GM12878 (cell line): ENCODE measurements around the gene DCC. TPM values are rescaled to one million over a fixed set of nuclear protein-coding genes. Genes with fewer than 3 reads are reported as not detected.

ENCODE experiments used
- ATAC-seq: fragments of 200-7000 bp; cut with Tn5 transposase; 3 replicates; pipeline ENCODE4 v1.9.1; 2020; ENCODE audit warnings: mild to moderate bottlenecking, moderate library complexity
- BruUV-seq: library from RNA; stranded (reverse); fragments of 400-500 nt; replicated peaks from 2 replicates; lab custom pipeline; 2021; lab: Mats Ljungman, UMichigan
- CTCF ChIA-PET: fragments of 300-600 bp; sonication (Branson Sonifier 250); formaldehyde crosslinking; extraction: SDS; loops from one replicate; lab custom pipeline; 2021; ENCODE audit warnings: inconsistent platforms; lab: Yijun Ruan, JAX
- POLR2A ChIA-PET: fragments of 350-600 bp; formaldehyde crosslinking; extraction: SDS; loops from one replicate; lab custom pipeline; 2021; ENCODE audit warnings: inconsistent platforms; lab: Charles Lee
- RAD21 ChIA-PET: fragments of 300-600 bp; sonication (Branson Sonifier 250); formaldehyde crosslinking; loops from one replicate; lab custom pipeline; 2023; ENCODE audit warnings: antibody characterized with exemption; ENCODE audit not compliant: unreplicated experiment; lab: Charles Lee
- SMC1A ChIA-PET: fragments of 300-600 bp; sonication (Branson Sonifier 250); formaldehyde crosslinking; loops from one replicate; lab custom pipeline; 2023; ENCODE audit not compliant: unreplicated experiment, uncharacterized antibody; lab: Charles Lee
- DNase-seq: peaks from one replicate; pipeline ENCODE4 v3.0.0-alpha.2; 2011; ENCODE audit warnings: low read depth, low spot score
- FAIRE-seq: peaks from 3 replicates; lab custom pipeline; 2011; peaks lifted over from hg19 to GRCh38; lab: Jason Lieb, UNC
- H2AFZ ChIP-seq: 2 replicates; pipeline ENCODE4 v1.6.0; 2011; ENCODE audit warnings: low read depth, low read length, control low read depth; ENCODE audit not compliant: control insufficient read depth
- H3K27ac ChIP-seq: 2 replicates; pipeline ENCODE4 v1.5.1; 2011; ENCODE audit warnings: control low read depth; ENCODE audit not compliant: control insufficient read depth, insufficient read depth
- H3K27me3 ChIP-seq, 2 experiments: replicated peaks in 1 of 2; 2 replicates each; pipeline versions ENCODE4 v1.6.0 to v1.6.1; 2011; ENCODE audit warnings: low read length in 1 of 2; ENCODE audit not compliant: control insufficient read depth in 2 of 2, insufficient read depth in 2 of 2
- H3K36me3 ChIP-seq, 2 experiments: 2 replicates each; pipeline ENCODE4 v1.5.1; 2011; ENCODE audit warnings: low read length in 1 of 2; ENCODE audit not compliant: control insufficient read depth in 2 of 2, insufficient read depth in 2 of 2
- H3K4me1 ChIP-seq: 2 replicates; pipeline ENCODE4 v1.6.1; 2011; ENCODE audit warnings: mild to moderate bottlenecking, low read length, moderate library complexity, mixed read lengths; ENCODE audit not compliant: control insufficient read depth, insufficient read depth
- H3K4me2 ChIP-seq: 2 replicates; pipeline ENCODE4 v1.6.0; 2011; ENCODE audit warnings: control low read depth; ENCODE audit not compliant: control insufficient read depth, insufficient read depth
- H3K4me3 ChIP-seq: fragments of 200-600 bp; sonication (generic); 2 replicates; pipeline ENCODE4 v1.5.1; 2016
- H3K79me2 ChIP-seq: 2 replicates; pipeline ENCODE4 v1.6.0; 2011; ENCODE audit warnings: low read length; ENCODE audit not compliant: control insufficient read depth, insufficient read depth
- H3K9ac ChIP-seq: 2 replicates; pipeline ENCODE4 v1.8.0; 2011; ENCODE audit warnings: low read length, control low read depth, mixed read lengths; ENCODE audit not compliant: control insufficient read depth, insufficient read depth
- H3K9me3 ChIP-seq: replicated peaks from 3 replicates; pipeline ENCODE4 v1.5.1; 2011; ENCODE audit warnings: mild to moderate bottlenecking, low read length; ENCODE audit not compliant: control insufficient read depth, insufficient read depth
- H4K20me1 ChIP-seq: 2 replicates; pipeline ENCODE4 v1.6.0; 2011; ENCODE audit not compliant: control insufficient read depth, insufficient read depth
- IRF4 ChIP-seq: IDR thresholded peaks from 2 replicates; pipeline ENCODE4 v1.6.1; 2011; ENCODE audit warnings: low read depth, low read length
- LARP7 ChIP-seq: fragments of 450-650 bp; IDR thresholded peaks from 2 replicates; pipeline ENCODE4 v1.6.1; 2017; ENCODE audit warnings: mild to moderate bottlenecking
- NBN ChIP-seq: fragments of 450-650 bp; IDR thresholded peaks from 2 replicates; pipeline ENCODE4 v1.6.1; 2016
- RUNX3 ChIP-seq: IDR thresholded peaks from 2 replicates; pipeline ENCODE4 v1.6.1; 2012; ENCODE audit warnings: low read length, inconsistent platforms
- WGBS: methylation state at CpG from one replicate; pipeline ENCODE4 v1.1.6; 2016; ENCODE audit warnings: low lambda C conversion rate; ENCODE audit not compliant: insufficient replicate concordance, insufficient coverage; ENCODE audit errors: missing lambda C conversion rate; 5-methylcytosine and 5-hydroxymethylcytosine counted together
- in situ Hi-C: fragments of 300-500 bp; cut with MboI; formaldehyde crosslinking; loops from 9 replicates; pipeline ENCODE4 v1.14.3; 2018; ENCODE audit warnings: mixed read lengths
- intact Hi-C: fragments of 100-400 bp; cut with micrococcal nuclease; formaldehyde crosslinking; loops from one replicate; pipeline ENCODE4 v1.14.2; 2022; ENCODE audit not compliant: unreplicated experiment
- polyA plus RNA-seq, 11 experiments: library from polyadenylated mRNA; depleted of rRNA in 4 of 11; unstranded in 6 of 11; stranded (reverse) in 5 of 11; fragments of >200 nt; fragmentation: Nextera tagmentation in 4 of 11; fragmentation: Illumina TruSeq in 1 of 11; extraction: Ambion mirVana in 4 of 11; extraction: Trizol in 1 of 11; gene quantifications; 1 replicate in 1 of 11; 2 replicates in 10 of 11; pipeline versions ENCODE4 v1.2.1 to v1.2.3, GENCODE V29; 2011 to 2016; ENCODE audit warnings: inconsistent platforms in 2 of 11, missing spikeins in 2 of 11, low read depth in 1 of 11
- total RNA-seq, 4 experiments: library from RNA; depleted of rRNA in 3 of 4; stranded (reverse); fragments of >200 nt in 3 of 4; fragmentation: Illumina TruSeq in 1 of 4; extraction: Trizol in 1 of 4; gene quantifications; 2 replicates each; pipeline versions ENCODE4 v1.2.1 to v1.2.3, GENCODE V29; 2013 to 2021
- TF ChIP-seq, protein P1 (sequence below): fragments of 450-650 bp; IDR thresholded peaks from 2 replicates; pipeline ENCODE4 v1.6.1; 2016; ENCODE audit warnings: mild to moderate bottlenecking
- TF ChIP-seq, protein P2 (sequence below): fragments of 450-650 bp; formaldehyde crosslinking; IDR thresholded peaks from 2 replicates; pipeline ENCODE4 v1.5.0; 2022; ENCODE audit warnings: mild to moderate bottlenecking, missing genetic modification characterization

The DCC gene
- total and polyA plus RNA-seq, 10 of the 15 experiments (the other 5 are each of a cell fraction or from before 2014, with no cell fraction given) = 0.01 TPM; not detected in 9

DNA sequence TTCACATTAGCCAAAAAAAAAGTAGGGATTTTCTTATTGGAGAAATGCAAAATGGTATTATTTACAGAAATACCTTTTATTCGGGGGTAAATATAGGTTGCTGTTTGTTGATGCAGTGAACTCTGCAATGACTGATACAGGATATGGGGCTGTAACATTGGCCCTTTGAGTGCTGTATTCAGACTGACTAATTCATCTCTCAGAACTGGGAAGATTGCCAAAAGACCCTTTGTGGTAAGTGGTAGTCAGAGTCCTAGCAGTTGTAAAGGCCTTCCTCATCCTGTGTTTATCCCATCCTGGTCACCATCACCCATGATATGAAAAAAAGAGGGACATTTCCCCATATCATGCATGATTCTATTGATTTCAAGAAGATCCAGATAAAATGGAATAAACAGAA, 14.0 kb upstream of the DCC start (continued):
- TF ChIP-seq IRF4 (no peak), LARP7 (no peak)

DNA sequence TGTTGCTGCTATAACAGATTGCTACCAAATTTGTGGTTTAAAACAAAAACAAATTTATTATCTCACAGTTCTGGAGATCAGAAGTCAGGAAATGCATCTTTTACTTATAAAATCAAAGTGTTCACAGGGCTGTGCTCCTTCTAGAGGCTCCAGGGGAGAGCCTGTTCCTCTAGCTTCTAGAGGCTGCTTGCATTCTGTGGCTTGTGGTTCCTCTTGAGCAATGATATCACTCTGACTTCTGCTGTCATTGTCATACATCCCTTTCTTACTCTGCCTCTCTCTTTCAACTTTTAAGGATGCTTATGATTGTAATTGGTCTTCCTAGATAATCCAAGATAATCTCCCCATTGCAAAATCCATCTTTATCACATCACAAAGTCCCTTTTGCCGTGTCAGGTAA, 6.1 kb upstream of the DCC start:
- peak; percentile 18; the same call in 1 of the 2 replicates for TF ChIP-seq RUNX3
- TF ChIP-seq NBN = no peak
- TF ChIP-seq, protein P1, sequence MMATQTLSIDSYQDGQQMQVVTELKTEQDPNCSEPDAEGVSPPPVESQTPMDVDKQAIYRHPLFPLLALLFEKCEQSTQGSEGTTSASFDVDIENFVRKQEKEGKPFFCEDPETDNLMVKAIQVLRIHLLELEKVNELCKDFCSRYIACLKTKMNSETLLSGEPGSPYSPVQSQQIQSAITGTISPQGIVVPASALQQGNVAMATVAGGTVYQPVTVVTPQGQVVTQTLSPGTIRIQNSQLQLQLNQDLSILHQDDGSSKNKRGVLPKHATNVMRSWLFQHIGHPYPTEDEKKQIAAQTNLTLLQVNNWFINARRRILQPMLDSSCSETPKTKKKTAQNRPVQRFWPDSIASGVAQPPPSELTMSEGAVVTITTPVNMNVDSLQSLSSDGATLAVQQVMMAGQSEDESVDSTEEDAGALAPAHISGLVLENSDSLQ = no peak
- TF ChIP-seq, protein P2, sequence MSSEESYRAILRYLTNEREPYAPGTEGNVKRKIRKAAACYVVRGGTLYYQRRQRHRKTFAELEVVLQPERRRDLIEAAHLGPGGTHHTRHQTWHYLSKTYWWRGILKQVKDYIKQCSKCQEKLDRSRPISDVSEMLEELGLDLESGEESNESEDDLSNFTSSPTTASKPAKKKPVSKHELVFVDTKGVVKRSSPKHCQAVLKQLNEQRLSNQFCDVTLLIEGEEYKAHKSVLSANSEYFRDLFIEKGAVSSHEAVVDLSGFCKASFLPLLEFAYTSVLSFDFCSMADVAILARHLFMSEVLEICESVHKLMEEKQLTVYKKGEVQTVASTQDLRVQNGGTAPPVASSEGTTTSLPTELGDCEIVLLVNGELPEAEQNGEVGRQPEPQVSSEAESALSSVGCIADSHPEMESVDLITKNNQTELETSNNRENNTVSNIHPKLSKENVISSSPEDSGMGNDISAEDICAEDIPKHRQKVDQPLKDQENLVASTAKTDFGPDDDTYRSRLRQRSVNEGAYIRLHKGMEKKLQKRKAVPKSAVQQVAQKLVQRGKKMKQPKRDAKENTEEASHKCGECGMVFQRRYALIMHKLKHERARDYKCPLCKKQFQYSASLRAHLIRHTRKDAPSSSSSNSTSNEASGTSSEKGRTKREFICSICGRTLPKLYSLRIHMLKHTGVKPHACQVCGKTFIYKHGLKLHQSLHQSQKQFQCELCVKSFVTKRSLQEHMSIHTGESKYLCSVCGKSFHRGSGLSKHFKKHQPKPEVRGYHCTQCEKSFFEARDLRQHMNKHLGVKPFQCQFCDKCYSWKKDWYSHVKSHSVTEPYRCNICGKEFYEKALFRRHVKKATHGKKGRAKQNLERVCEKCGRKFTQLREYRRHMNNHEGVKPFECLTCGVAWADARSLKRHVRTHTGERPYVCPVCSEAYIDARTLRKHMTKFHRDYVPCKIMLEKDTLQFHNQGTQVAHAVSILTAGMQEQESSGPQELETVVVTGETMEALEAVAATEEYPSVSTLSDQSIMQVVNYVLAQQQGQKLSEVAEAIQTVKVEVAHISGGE = no peak
- POLR2A ChIA-PET = interaction anchor here (0.7 kb wide), 1 partner anchor 179 kb away, joined by 3 read pairs; no protein-coding TSS in a partner anchor
- H3K27me3 ChIP-seq = no peaks in the 10 kb centered on the region
- H3K9ac ChIP-seq = no peak overlapping the region
- H3K4me1 ChIP-seq = no peaks in the 10 kb centered on the region; the same call in 1 of the 2 replicates
- H3K36me3 ChIP-seq = no peaks in the 10 kb centered on the region
- 0% methylated on average over 1 of the region's 1 CpG for WGBS
- intact Hi-C loops (no loop called here), in situ Hi-C loops (no loop called here)
- RAD21 ChIA-PET = no interaction called here
- peak; percentile 65 for ATAC-seq
- CTCF ChIA-PET = interaction anchor here (1.1 kb wide), 1 partner anchor 665 kb away, joined by 5 read pairs; no protein-coding TSS in a partner anchor
- FAIRE-seq = no peak
- no peaks in the 10 kb centered on the region for H3K9me3 ChIP-seq
- no peak overlapping the region for H3K27ac ChIP-seq
- no peak for DNase-seq
- no TSS peak for BruUV-seq
- SMC1A ChIA-PET = no interaction called here
- no peaks in the 10 kb centered on the region for H3K79me2 ChIP-seq
- H2AFZ ChIP-seq = no peak overlapping the region
- no peak overlapping the region for H3K4me2 ChIP-seq
- H3K4me3 ChIP-seq = no peak overlapping the region
- H4K20me1 ChIP-seq = no peaks in the 10 kb centered on the region
